Gastroesophageal sphincter (tissue), 4 donors: ENCODE results near the gene FOXJ1. TPM values are rescaled to one million over a fixed set of nuclear protein-coding genes. Genes with fewer than 3 reads are reported as not detected.
"Not testable (repeated sequence)": the region's sequence is repeated elsewhere in the genome, so short reads cannot be mapped to it uniquely, and the experiment has no call there.

Experiments used
- ATAC-seq: fragments of 150-250 bp; one replicate; pipeline ENCODE4 v1.9.1; 2016; ENCODE audit warnings: mild to moderate bottlenecking, moderate library complexity
- H3K27ac ChIP-seq, 4 donors: fragments of 200-600 bp; sonication (generic) in 3 of 4; 1 replicate in 3 of 4; 2 replicates in 1 of 4; pipeline ENCODE4 v1.5.1; 2016 to 2019
- H3K27me3 ChIP-seq: fragments of 200-600 bp; sonication (generic); one replicate; pipeline ENCODE4 v1.5.1; 2019
- H3K36me3 ChIP-seq, 2 donors: fragments of 200-600 bp; sonication (generic); one replicate each; pipeline ENCODE4 v1.5.1; 2019; ENCODE audit warnings: control low read depth in 1 of 2
- H3K4me1 ChIP-seq, 3 donors: fragments of 200-600 bp; sonication (generic); 1 replicate in 2 of 3; 2 replicates in 1 of 3; pipeline ENCODE4 v1.5.1; 2016 to 2019; ENCODE audit warnings: control low read depth in 2 of 3
- H3K4me3 ChIP-seq, 2 donors: fragments of 200-600 bp; sonication (generic); one replicate each; pipeline ENCODE4 v1.5.1; 2019; ENCODE audit warnings: mild to moderate bottlenecking in 1 of 2, moderate library complexity in 1 of 2
- H3K9me3 ChIP-seq, 3 donors: fragments of 200-600 bp; sonication (generic); one replicate each; pipeline ENCODE4 v1.5.1; 2017 to 2019; ENCODE audit warnings: control low read depth in 2 of 3
- CTCF ChIP-seq, 4 experiments: fragments of 200-600 bp in 2 of 4; fragments of 450-650 bp in 2 of 4; sonication (generic) in 1 of 4; IDR thresholded peaks; one replicate each; pipeline ENCODE4 v1.5.1; 2017 to 2019; ENCODE audit warnings: antibody characterized with exemption in 4 of 4, mild to moderate bottlenecking in 2 of 4, moderate library complexity in 2 of 4
- EP300 ChIP-seq: sonication (generic); formaldehyde crosslinking; IDR thresholded peaks from one replicate; pipeline ENCODE4 v1.6.1; 2017; ENCODE audit warnings: antibody characterized with exemption, mild to moderate bottlenecking
- POLR2A ChIP-seq, 2 donors: fragments of 450-650 bp; IDR thresholded peaks; one replicate each; pipeline ENCODE4 v1.6.1; 2017; ENCODE audit warnings: antibody characterized with exemption in 2 of 2, mild to moderate bottlenecking in 2 of 2, moderate library complexity in 1 of 2
- POLR2AphosphoS5 ChIP-seq: sonication (generic); formaldehyde crosslinking; IDR thresholded peaks from one replicate; pipeline ENCODE4 v1.6.1; 2017; ENCODE audit warnings: antibody characterized with exemption
- WGBS, 2 donors: methylation state at CpG; one replicate each; pipeline ENCODE4 v1.1.5; 2018; ENCODE audit warnings: low coverage in 1 of 2; 5-methylcytosine and 5-hydroxymethylcytosine counted together
- total RNA-seq, 4 donors: library from RNA; depleted of rRNA; stranded (reverse); fragments of >200 nt; gene quantifications; one replicate each; pipeline ENCODE4 v1.1.0, GENCODE V29; 2016

Gene FOXJ1
- not detected for total RNA-seq

- Histone ChIP-seq H3K9me3 (no peaks in the 10 kb centered on the region), H3K4me3 (peak within 1 kb of the TSS; percentile 23 to 55), H3K27me3 (peaks cover 48% of the 10 kb centered on the region), H3K36me3 (no peaks in the 10 kb centered on the region), H3K27ac (peak within 1 kb of the TSS in 1 of 4 donors; percentile 12), H3K4me1 (peaks cover 0 to 45% (median 22%) of the 10 kb centered on the region in 3 donors)
- TF ChIP-seq CTCF (IDR thresholded peaks at IDR 0.05) (no peak), POLR2A (IDR thresholded peaks at IDR 0.05) (no peak), EP300 (no peak), POLR2AphosphoS5 (no peak)
- WGBS, 2 donors: 6 to 10% methylated on average over 6 to 15 of the region's 59 CpGs
- peak; percentile 90 for ATAC-seq
Measured at GRCh38 chr17:76141212-76142038, at the start of gene FOXJ1. Gene FOXJ1, minus strand, starts transcription at chr17:76141245. Its CDS starts 850 bp downstream, at chr17:76140395.

DNA sequence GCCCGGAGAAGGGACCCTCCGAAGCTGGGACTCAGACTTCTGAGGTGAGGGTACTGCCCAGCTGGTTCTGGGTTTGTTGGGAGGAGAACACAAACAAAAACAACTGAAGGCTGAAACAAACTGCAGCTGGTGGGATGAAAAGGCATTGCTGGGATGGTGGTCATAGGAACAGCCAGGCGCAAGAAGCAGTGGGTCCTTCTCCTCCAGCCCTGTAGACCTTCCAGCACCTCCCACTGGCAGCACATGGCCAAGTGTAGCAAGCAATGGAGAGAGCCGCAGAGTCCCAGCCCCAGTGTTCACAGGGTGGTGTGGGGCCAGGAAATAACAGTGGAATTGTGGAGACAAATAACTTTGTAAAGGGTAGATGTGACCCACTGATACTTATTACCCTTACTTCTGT lies 48.7 kb upstream of the FOXJ1 start:
- WGBS, 2 donors: 78% methylated on average over 4 of the region's 4 CpGs; no CpG with 5 or more reads in 1 of the 2 donors
- H3K27me3 ChIP-seq: peaks cover 16% of the 10 kb centered on the region
- ATAC-seq: no peak

GRCh38 chr17:76189247-76189646 lies 48.2 kb upstream of the FOXJ1 start:
- Histone ChIP-seq H3K4me3 (no peak overlapping the region), H3K9me3 (no peaks in the 10 kb centered on the region), H3K36me3 (no peaks in the 10 kb centered on the region), H3K27ac (no peak overlapping the region), H3K4me1 (no peaks in the 10 kb centered on the region), H3K27me3 (peaks cover 16% of the 10 kb centered on the region)
- WGBS, 2 donors: 69 to 88% methylated on average over 4 of the region's 4 CpGs
- ATAC-seq: no peak
- TF ChIP-seq CTCF (IDR thresholded peaks at IDR 0.05): no peak

More for the DNA sequence above, 48.7 kb upstream of the FOXJ1 start:
- Histone ChIP-seq H3K27ac (no peak overlapping the region), H3K4me1 (no peaks in the 10 kb centered on the region), H3K9me3 (no peaks in the 10 kb centered on the region), H3K4me3 (no peak overlapping the region), H3K36me3 (no peaks in the 10 kb centered on the region)
- TF ChIP-seq POLR2A (IDR thresholded peaks at IDR 0.05) (no peak), EP300 (no peak), POLR2AphosphoS5 (no peak), CTCF (IDR thresholded peaks at IDR 0.05) (no peak)

DNA sequence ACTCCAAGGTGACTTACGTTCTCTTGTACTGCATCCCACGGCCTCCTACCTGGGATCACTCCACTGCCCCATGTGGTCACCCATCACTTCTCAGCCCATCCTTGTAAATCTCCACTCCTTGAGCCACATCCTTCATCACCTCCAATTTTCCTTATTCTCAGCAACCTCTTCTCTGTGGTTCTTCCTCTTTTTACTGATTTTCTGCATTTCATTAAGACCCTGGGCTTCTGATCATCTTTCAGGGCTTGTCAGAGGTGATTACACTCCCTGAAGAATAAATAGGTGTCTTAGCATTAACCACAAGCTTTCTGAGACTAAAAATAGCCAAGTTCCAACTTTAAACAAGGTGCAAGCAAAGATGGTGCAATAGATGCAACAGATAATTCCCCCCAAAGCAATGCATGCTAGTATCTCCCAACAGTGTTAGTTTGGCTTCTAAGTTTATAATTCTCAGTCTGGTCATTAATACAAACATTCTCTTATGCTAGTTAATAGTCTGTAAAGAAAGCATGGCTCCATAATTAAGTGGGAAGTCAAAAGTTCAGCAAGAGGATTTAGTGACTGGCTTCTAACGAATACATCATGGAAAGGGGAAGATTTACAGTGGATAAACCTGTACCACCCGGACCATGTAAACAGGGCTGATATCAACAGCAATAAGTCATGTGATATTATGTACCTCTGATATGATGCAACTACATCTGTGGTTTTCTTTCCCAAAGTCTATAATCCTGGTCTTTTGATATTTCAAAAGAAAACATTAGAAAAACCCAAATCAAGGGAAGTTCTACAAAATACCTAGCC lies 47.4 kb upstream of the FOXJ1 start:
- no peaks in the 10 kb centered on the region for H3K36me3 ChIP-seq
- H3K9me3 ChIP-seq: no peaks in the 10 kb centered on the region
- no peak for ATAC-seq
- TF ChIP-seq POLR2A (IDR thresholded peaks at IDR 0.05): no peak
- no peak for TF ChIP-seq POLR2AphosphoS5
- TF ChIP-seq EP300: no peak
- no peak for TF ChIP-seq CTCF (IDR thresholded peaks at IDR 0.05)
- H3K4me1 ChIP-seq: no peaks in the 10 kb centered on the region
- H3K4me3 ChIP-seq: no peak overlapping the region
- WGBS, 2 donors: 68 to 83% methylated on average over 4 of the region's 4 CpGs
- H3K27me3 ChIP-seq: peaks cover 16% of the 10 kb centered on the region
- no peak overlapping the region for H3K27ac ChIP-seq

- peaks cover 16% of the 10 kb centered on the region for H3K27me3 ChIP-seq
- not testable (repeated sequence) for H3K9me3 ChIP-seq, H3K4me1 ChIP-seq, H3K36me3 ChIP-seq, H3K27ac ChIP-seq, H3K4me3 ChIP-seq, ATAC-seq
- 87% methylated on average over 2 of the region's 2 CpGs; no CpG with 5 or more reads in 1 of the 2 donors for WGBS, 2 donors
Measured at GRCh38 chr17:76186774-76187173, 45.7 kb upstream of the FOXJ1 start.
